ENCODE data around the gene ACTR1A. TPM values are rescaled to one million over a fixed set of nuclear protein-coding genes. Genes with fewer than 3 reads are reported as not detected.

Gene ACTR1A
- total RNA-seq (10 to 100 TPM; 64.0 to 90.8 (median 76.7) TPM), polyA plus RNA-seq (10 to 100 TPM; 25.5 to 54.3 (median 34.7) TPM)
- long read RNA-seq, donor 1, transcript ACTR1A-201 (11 exons, 2,829 nt): major isoform, 17 of 27 reads
- long read RNA-seq, donor 1, partial matches to known transcripts: 9 of 27 reads
- long read RNA-seq, donor 1, other reads (novel, unspliced or antisense): 0 of 27 reads
- long read RNA-seq, donor 2, transcript ACTR1A-201 (11 exons, 2,829 nt): major isoform, 19 of 19 reads
- long read RNA-seq, donor 2, partial matches to known transcripts: 0 of 19 reads
- long read RNA-seq, donor 2, other reads (novel, unspliced or antisense): 0 of 19 reads

GRCh38 chr10:102502337-102503151 lies at the start of gene ACTR1A:
Gene ACTR1A, minus strand, starts transcription at chr10:102502712. Its CDS starts 65 bp downstream, at chr10:102502647.
- intact Hi-C loops (cut with DNase I; ENCODE audit: low total_unique reads): loop anchor here (5.0 kb wide), 1 partner anchor 80 kb away; no protein-coding TSS in a partner anchor
- no peaks in the 10 kb centered on the region for H3K9me3 ChIP-seq
- H3K4me3 ChIP-seq: peak within 1 kb of the TSS; percentile 72 to 98 (median 88)
- peaks cover 0 to 20% (median 0%) of the 10 kb centered on the region in 6 donors for H3K36me3 ChIP-seq
- H3K27ac ChIP-seq: peak within 1 kb of the TSS; percentile 74 to 97 (median 93)
- WGBS, 5 donors: 0 to 1% (median 0%) methylated on average over 21 to 42 of the region's 42 CpGs
- H3K4me1 ChIP-seq: peaks cover 30 to 87% (median 68%) of the 10 kb centered on the region in 6 donors
- peak; percentile 98 for DNase-seq
- TF ChIP-seq POLR2AphosphoS5 (IDR thresholded peaks at IDR 0.05) (peak; percentile 94 to 96 (median 94)), CTCF (IDR thresholded peaks at IDR 0.05 in 8 of 11, conservative IDR thresholded peaks at IDR 0.05 in 3 of 11) (peak in 1 of 11 experiments; percentile 16), POLR2A (IDR thresholded peaks at IDR 0.05) (no peak)
- no peaks in the 10 kb centered on the region for H3K27me3 ChIP-seq (replicated peaks in 1 of 7)

DNA sequence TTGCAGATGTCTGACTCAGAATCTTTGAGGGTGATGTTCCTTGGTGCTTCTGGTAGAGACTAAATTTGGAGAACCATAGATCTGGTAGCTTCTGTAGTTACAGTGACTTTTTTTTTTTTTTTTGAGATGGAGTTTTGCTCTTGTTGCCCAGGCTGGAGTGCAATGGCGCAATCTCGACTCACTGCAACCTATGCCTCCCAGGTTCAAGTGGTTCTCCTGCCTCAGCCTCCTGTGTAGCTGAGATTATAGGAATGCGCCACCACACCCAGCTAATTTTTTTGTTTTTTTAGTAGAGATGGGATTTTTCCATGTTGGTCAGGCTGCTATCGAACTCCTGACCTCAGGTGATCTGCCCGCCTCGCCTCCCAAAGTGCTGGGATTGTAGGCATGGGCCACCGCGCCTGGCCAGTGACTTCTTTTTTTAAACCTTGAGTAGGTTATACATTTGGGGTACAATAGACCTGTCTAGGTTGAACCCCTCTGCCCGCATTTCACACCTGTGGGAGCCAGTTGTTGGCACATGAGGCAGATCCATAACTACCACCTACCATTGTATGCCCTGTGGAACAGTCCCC lies 48.2 kb upstream of the ACTR1A start:
- Histone ChIP-seq H3K36me3 (peaks cover 0 to 40% (median 17%) of the 10 kb centered on the region in 6 donors), H3K27me3 (replicated peaks in 1 of 7) (no peaks in the 10 kb centered on the region), H3K27ac (no peak overlapping the region), H3K4me3 (no peak overlapping the region), H3K9me3 (no peaks in the 10 kb centered on the region), H3K4me1 (peaks cover 0 to 20% (median 17%) of the 10 kb centered on the region in 6 donors)
- intact Hi-C loops (cut with DNase I; ENCODE audit: low total_unique reads): no loop called here
- WGBS, 5 donors: 94 to 99% (median 96%) methylated on average over 9 of the region's 9 CpGs
- DNase-seq: no peak
- TF ChIP-seq POLR2AphosphoS5 (IDR thresholded peaks at IDR 0.05) (no peak), POLR2A (IDR thresholded peaks at IDR 0.05) (no peak), CTCF (IDR thresholded peaks at IDR 0.05 in 8 of 11, conservative IDR thresholded peaks at IDR 0.05 in 3 of 11) (no peak)

GRCh38 chr10:102549549-102549948 lies 47.0 kb upstream of the ACTR1A start:
- H3K27me3 ChIP-seq (replicated peaks in 1 of 7): no peaks in the 10 kb centered on the region
- TF ChIP-seq CTCF (IDR thresholded peaks at IDR 0.05 in 8 of 11, conservative IDR thresholded peaks at IDR 0.05 in 3 of 11): no peak
- no peak for TF ChIP-seq POLR2A (IDR thresholded peaks at IDR 0.05)
- TF ChIP-seq POLR2AphosphoS5 (IDR thresholded peaks at IDR 0.05): no peak
- intact Hi-C loops (cut with DNase I; ENCODE audit: low total_unique reads): no loop called here
- peaks cover 0 to 24% (median 19%) of the 10 kb centered on the region in 6 donors for H3K4me1 ChIP-seq
- peaks cover 0 to 38% (median 17%) of the 10 kb centered on the region in 6 donors for H3K36me3 ChIP-seq
- 53 to 85% (median 75%) methylated on average over 1 of the region's 1 CpG for WGBS, 5 donors
- no peak overlapping the region for H3K4me3 ChIP-seq
- no peak for DNase-seq
- no peak overlapping the region for H3K27ac ChIP-seq
- no peaks in the 10 kb centered on the region for H3K9me3 ChIP-seq

Data from spleen (tissue), 13 donors.